ENCODE measurements around the gene KCNMB4. TPM values are rescaled to one million over a fixed set of nuclear protein-coding genes. Genes with fewer than 3 reads are reported as not detected.
A peak's percentile ranks its signal among the peaks of the same experiment; 100 is the strongest.

KCNMB4 gene
- 6.9 and 7.2 TPM in 2 replicates for polyA plus RNA-seq (2013)

DNA sequence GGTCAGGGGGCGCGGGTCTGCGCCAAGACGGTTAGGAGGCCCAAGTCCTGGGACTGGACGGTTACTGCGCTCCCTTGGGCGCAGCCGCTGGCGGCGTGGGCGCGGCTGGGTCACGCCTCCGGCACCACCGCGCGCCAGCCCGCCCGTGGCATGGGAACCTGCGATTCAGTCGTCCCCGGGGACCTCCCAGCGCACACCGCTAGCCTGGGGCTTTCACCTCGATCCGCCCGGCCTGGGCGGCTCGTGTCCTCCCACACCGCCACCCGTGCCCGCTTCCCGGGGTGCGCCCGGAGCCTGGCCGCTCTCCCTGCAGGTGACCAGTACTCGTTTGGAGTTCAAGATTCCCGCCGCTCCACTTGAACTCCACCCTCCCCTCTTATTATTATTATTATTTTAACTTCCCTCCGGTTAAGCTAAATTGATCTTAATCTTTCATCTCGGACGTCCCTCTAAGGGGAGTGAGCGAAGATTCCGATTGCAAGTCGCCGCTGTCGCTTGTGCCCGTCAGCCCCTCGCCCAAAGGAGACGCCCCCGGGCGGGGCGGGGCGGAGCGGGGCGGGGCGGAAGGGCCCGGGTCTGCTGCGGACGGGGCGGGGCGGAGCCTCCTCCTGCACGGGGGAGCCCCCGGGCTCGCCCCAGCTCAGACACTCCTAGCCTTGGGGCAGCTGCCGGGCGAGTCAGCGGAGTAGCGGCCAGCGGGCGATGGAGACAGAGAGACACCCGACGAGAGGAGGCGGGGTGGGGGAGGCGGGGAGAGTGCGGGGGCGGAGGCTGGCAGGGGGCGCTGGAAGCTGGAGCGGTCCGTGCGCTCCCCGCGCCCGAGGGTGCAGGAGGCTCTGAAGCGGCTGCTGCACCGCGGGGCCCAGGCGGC, at the start of gene KCNMB4:
Gene KCNMB4, plus strand, starts transcription at position 643 of the 871 bp plus-strand sequence. CDS start 445 bp downstream, outside the sequence.
- H2BK5ac ChIP-seq (ENCODE audit: low read depth, low read length, poor library complexity): no peak within 1 kb of the TSS
- H3K79me1 ChIP-seq (ENCODE audit: low read length): peaks cover 6% of the 10 kb centered on the region
- H2BK120ac ChIP-seq (ENCODE audit: insufficient read depth, low read length, poor library complexity): peak within 1 kb of the TSS; percentile 14
- H3K23ac ChIP-seq (ENCODE audit: low read length): no peak within 1 kb of the TSS
- H3K18ac ChIP-seq (ENCODE audit: low read length): peak within 1 kb of the TSS; percentile 34
- H3K9me3 ChIP-seq (ENCODE audit: insufficient read depth, low read depth, low read length): no peaks in the 10 kb centered on the region
- H3K79me2 ChIP-seq (ENCODE audit: control insufficient read depth, insufficient read depth, low read length, poor library complexity): no peaks in the 10 kb centered on the region
- peak within 1 kb of the TSS; percentile 99 for H3K4me2 ChIP-seq (ENCODE audit: low read length)
- H3K27ac ChIP-seq (ENCODE audit: low read depth, low read length): peak within 1 kb of the TSS; percentile 30
- peak within 1 kb of the TSS; percentile 83 for H3K4me3 ChIP-seq (ENCODE audit: low read depth, low read length)
- H4K8ac ChIP-seq (ENCODE audit: low read depth, low read length): peak within 1 kb of the TSS; percentile 64
- H3K27me3 ChIP-seq (ENCODE audit: insufficient read depth, low read length): no peaks in the 10 kb centered on the region
- peak within 1 kb of the TSS; percentile 72 for H2AFZ ChIP-seq (ENCODE audit: insufficient read depth, low read length, poor library complexity)
- H4K91ac ChIP-seq (ENCODE audit: low read depth, low read length): peak within 1 kb of the TSS; percentile 78
- no peaks in the 10 kb centered on the region for H3K36me3 ChIP-seq (ENCODE audit: control insufficient read depth in 1 of 2, insufficient read depth in 2 of 2, low read length in 2 of 2)
- no peak within 1 kb of the TSS for H3K4ac ChIP-seq (ENCODE audit: low read depth, low read length)
- H2BK12ac ChIP-seq (ENCODE audit: low read length): no peak within 1 kb of the TSS
- peak; percentile 33 to 65 for DNase-seq
- H4K12ac ChIP-seq (ENCODE audit: low read depth, low read length): peak within 1 kb of the TSS; percentile 28
- peak within 1 kb of the TSS; percentile 77 for H3K14ac ChIP-seq (ENCODE audit: low read length)
- peak within 1 kb of the TSS; percentile 21 for H3K9ac ChIP-seq (ENCODE audit: low read length)
- no peak within 1 kb of the TSS for H2AK5ac ChIP-seq (ENCODE audit: low read length)
- peaks cover 0 to 6% of the 10 kb centered on the region in 2 experiments for H3K4me1 ChIP-seq (ENCODE audit: control insufficient read depth in 1 of 2, insufficient read depth in 2 of 2, low read length in 2 of 2)
- WGBS (ENCODE audit: extremely low coverage, insufficient coverage, insufficient read length): no CpG with 5 or more reads among the region's 88 CpGs

DNA sequence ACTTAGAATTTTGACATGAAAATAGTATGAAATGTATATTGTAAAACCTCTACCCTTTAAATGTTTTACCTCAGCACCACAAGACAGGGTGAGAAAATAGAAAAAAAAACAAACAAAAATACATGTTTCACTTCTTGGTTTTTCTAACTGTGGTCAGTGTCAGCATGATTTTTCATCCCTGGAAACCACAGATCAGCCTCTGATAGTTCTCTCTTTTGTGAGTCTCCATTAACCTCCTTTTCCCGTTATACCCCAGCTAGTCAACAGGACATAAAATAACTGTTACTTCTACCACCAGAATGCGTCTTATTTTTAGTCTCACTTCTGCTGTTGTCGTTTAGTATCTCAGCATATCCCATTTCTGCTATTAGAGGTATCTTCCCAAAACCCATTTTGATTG, 48.3 kb upstream of the KCNMB4 start:
- no peak for DNase-seq
- no peak overlapping the region for H2BK5ac ChIP-seq (ENCODE audit: low read depth, low read length, poor library complexity)

GRCh38 chr12:70319605-70320004, 46.5 kb upstream of the KCNMB4 start:
- Histone ChIP-seq H2BK5ac (ENCODE audit: low read depth, low read length, poor library complexity) (no peak overlapping the region), H3K4me1 (ENCODE audit: control insufficient read depth in 1 of 2, insufficient read depth in 2 of 2, low read length in 2 of 2) (no peaks in the 10 kb centered on the region), H3K18ac (ENCODE audit: low read length) (no peak overlapping the region), H2BK120ac (ENCODE audit: insufficient read depth, low read length, poor library complexity) (no peak overlapping the region), H3K9me3 (ENCODE audit: insufficient read depth, low read depth, low read length) (no peaks in the 10 kb centered on the region), H3K23ac (ENCODE audit: low read length) (no peak overlapping the region), H2AK5ac (ENCODE audit: low read length) (no peak overlapping the region), H3K14ac (ENCODE audit: low read length) (no peak overlapping the region), H3K36me3 (ENCODE audit: control insufficient read depth in 1 of 2, insufficient read depth in 2 of 2, low read length in 2 of 2) (no peaks in the 10 kb centered on the region), H3K27me3 (ENCODE audit: insufficient read depth, low read length) (no peaks in the 10 kb centered on the region), H2BK12ac (ENCODE audit: low read length) (no peak overlapping the region), H3K79me2 (ENCODE audit: control insufficient read depth, insufficient read depth, low read length, poor library complexity) (no peaks in the 10 kb centered on the region), H4K91ac (ENCODE audit: low read depth, low read length) (no peak overlapping the region), H4K12ac (ENCODE audit: low read depth, low read length) (no peak overlapping the region), H3K4me3 (ENCODE audit: low read depth, low read length) (no peak overlapping the region), H4K8ac (ENCODE audit: low read depth, low read length) (no peak overlapping the region), H2AFZ (ENCODE audit: insufficient read depth, low read length, poor library complexity) (no peak overlapping the region), H3K4me2 (ENCODE audit: low read length) (no peak overlapping the region), H3K4ac (ENCODE audit: low read depth, low read length) (no peak overlapping the region), H3K27ac (ENCODE audit: low read depth, low read length) (no peak overlapping the region), H3K9ac (ENCODE audit: low read length) (no peak overlapping the region), H3K79me1 (ENCODE audit: low read length) (no peaks in the 10 kb centered on the region)
- no CpG with 5 or more reads among the region's 4 CpGs for WGBS (ENCODE audit: extremely low coverage, insufficient coverage, insufficient read length)
- DNase-seq: no peak

More for the DNA sequence above, 48.3 kb upstream of the KCNMB4 start:
- no peak overlapping the region for H2BK12ac ChIP-seq (ENCODE audit: low read length)
- no peak overlapping the region for H3K18ac ChIP-seq (ENCODE audit: low read length)
- no peak overlapping the region for H3K4ac ChIP-seq (ENCODE audit: low read depth, low read length)
- no peak overlapping the region for H3K23ac ChIP-seq (ENCODE audit: low read length)
- no peak overlapping the region for H3K4me2 ChIP-seq (ENCODE audit: low read length)
- H3K27me3 ChIP-seq (ENCODE audit: insufficient read depth, low read length): no peaks in the 10 kb centered on the region
- H4K12ac ChIP-seq (ENCODE audit: low read depth, low read length): no peak overlapping the region
- H3K36me3 ChIP-seq (ENCODE audit: control insufficient read depth in 1 of 2, insufficient read depth in 2 of 2, low read length in 2 of 2): no peaks in the 10 kb centered on the region
- no peak overlapping the region for H2AFZ ChIP-seq (ENCODE audit: insufficient read depth, low read length, poor library complexity)
- no peak overlapping the region for H4K8ac ChIP-seq (ENCODE audit: low read depth, low read length)
- no peaks in the 10 kb centered on the region for H3K4me1 ChIP-seq (ENCODE audit: control insufficient read depth in 1 of 2, insufficient read depth in 2 of 2, low read length in 2 of 2)
- H3K27ac ChIP-seq (ENCODE audit: low read depth, low read length): no peak overlapping the region
- H3K79me1 ChIP-seq (ENCODE audit: low read length): no peaks in the 10 kb centered on the region
- WGBS (ENCODE audit: extremely low coverage, insufficient coverage, insufficient read length): no CpG with 5 or more reads among the region's 3 CpGs
- H4K91ac ChIP-seq (ENCODE audit: low read depth, low read length): no peak overlapping the region
- no peak overlapping the region for H2AK5ac ChIP-seq (ENCODE audit: low read length)
- H2BK120ac ChIP-seq (ENCODE audit: insufficient read depth, low read length, poor library complexity): no peak overlapping the region
- no peak overlapping the region for H3K9ac ChIP-seq (ENCODE audit: low read length)
- no peak overlapping the region for H3K14ac ChIP-seq (ENCODE audit: low read length)
- H3K9me3 ChIP-seq (ENCODE audit: insufficient read depth, low read depth, low read length): no peaks in the 10 kb centered on the region
- no peak overlapping the region for H3K4me3 ChIP-seq (ENCODE audit: low read depth, low read length)
- no peaks in the 10 kb centered on the region for H3K79me2 ChIP-seq (ENCODE audit: control insufficient read depth, insufficient read depth, low read length, poor library complexity)

DNA sequence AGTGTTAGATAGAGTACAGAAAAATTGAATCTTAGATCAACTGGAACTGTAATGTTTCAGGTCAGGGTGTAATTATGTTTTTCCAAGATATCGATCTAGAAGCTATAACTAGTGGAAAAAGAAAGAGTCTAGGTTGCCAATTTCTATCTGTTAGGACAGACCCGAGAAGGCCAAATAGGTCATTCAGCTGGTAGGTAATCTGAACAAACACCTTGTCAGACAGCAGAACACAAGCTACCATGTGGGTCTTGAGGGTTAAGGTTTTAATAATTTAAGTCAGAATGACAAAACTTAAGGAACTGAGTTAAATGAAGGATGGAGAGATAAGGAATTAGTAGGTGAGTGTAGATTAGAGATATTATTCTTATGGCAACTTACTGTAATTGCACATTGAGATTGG, 44.9 kb upstream of the KCNMB4 start:
- H3K23ac ChIP-seq (ENCODE audit: low read length): no peak overlapping the region
- no peak overlapping the region for H4K91ac ChIP-seq (ENCODE audit: low read depth, low read length)
- H2BK120ac ChIP-seq (ENCODE audit: insufficient read depth, low read length, poor library complexity): no peak overlapping the region
- no peak overlapping the region for H3K4me3 ChIP-seq (ENCODE audit: low read depth, low read length)
- no peaks in the 10 kb centered on the region for H3K27me3 ChIP-seq (ENCODE audit: insufficient read depth, low read length)
- no peak overlapping the region for H3K4ac ChIP-seq (ENCODE audit: low read depth, low read length)
- H3K18ac ChIP-seq (ENCODE audit: low read length): no peak overlapping the region
- no peaks in the 10 kb centered on the region for H3K4me1 ChIP-seq (ENCODE audit: control insufficient read depth in 1 of 2, insufficient read depth in 2 of 2, low read length in 2 of 2)
- H3K9ac ChIP-seq (ENCODE audit: low read length): no peak overlapping the region
- WGBS (ENCODE audit: extremely low coverage, insufficient coverage, insufficient read length): no CpG with 5 or more reads among the region's 2 CpGs
- H2AFZ ChIP-seq (ENCODE audit: insufficient read depth, low read length, poor library complexity): no peak overlapping the region
- H2BK12ac ChIP-seq (ENCODE audit: low read length): no peak overlapping the region
- H3K14ac ChIP-seq (ENCODE audit: low read length): no peak overlapping the region
- no peaks in the 10 kb centered on the region for H3K36me3 ChIP-seq (ENCODE audit: control insufficient read depth in 1 of 2, insufficient read depth in 2 of 2, low read length in 2 of 2)
- H2BK5ac ChIP-seq (ENCODE audit: low read depth, low read length, poor library complexity): no peak overlapping the region
- H2AK5ac ChIP-seq (ENCODE audit: low read length): no peak overlapping the region
- no peaks in the 10 kb centered on the region for H3K79me1 ChIP-seq (ENCODE audit: low read length)
- no peak overlapping the region for H3K27ac ChIP-seq (ENCODE audit: low read depth, low read length)
- H3K9me3 ChIP-seq (ENCODE audit: insufficient read depth, low read depth, low read length): no peaks in the 10 kb centered on the region
- H3K4me2 ChIP-seq (ENCODE audit: low read length): no peak overlapping the region
- H3K79me2 ChIP-seq (ENCODE audit: control insufficient read depth, insufficient read depth, low read length, poor library complexity): no peaks in the 10 kb centered on the region
- no peak overlapping the region for H4K12ac ChIP-seq (ENCODE audit: low read depth, low read length)
- no peak for DNase-seq
- no peak overlapping the region for H4K8ac ChIP-seq (ENCODE audit: low read depth, low read length)
